ENCODE measurements around the gene SKIC3.

DNA sequence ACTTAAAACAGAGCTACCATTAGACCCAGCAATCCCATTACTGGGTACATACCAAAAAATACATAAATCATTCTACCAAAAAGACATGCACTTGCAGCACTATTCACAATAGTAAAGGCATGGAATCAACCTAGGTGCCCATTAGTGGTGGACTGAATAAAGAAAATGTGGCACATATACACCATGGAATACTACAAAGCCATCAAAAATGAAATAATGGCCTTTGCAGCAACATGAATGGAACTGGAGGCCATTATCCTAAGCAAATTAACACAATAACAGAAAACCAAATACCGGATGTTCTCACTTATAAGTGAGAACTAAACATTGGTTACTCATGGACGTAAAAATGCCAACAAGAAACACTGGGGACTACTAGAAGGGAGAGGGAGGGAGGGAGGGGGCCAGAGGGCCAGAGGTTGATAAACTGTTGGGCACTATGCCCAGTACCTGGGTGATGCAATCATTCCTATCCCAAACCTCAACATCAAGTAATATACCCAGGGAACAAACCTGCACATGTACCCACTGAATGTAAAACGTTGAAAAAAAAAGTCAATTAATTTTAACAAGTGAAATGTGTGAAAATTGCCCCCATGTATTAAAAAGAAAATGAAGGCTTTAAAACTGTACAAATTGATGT lies 40.6 kb upstream of the SKIC3 start:
- TF ChIP-seq, protein P1, sequence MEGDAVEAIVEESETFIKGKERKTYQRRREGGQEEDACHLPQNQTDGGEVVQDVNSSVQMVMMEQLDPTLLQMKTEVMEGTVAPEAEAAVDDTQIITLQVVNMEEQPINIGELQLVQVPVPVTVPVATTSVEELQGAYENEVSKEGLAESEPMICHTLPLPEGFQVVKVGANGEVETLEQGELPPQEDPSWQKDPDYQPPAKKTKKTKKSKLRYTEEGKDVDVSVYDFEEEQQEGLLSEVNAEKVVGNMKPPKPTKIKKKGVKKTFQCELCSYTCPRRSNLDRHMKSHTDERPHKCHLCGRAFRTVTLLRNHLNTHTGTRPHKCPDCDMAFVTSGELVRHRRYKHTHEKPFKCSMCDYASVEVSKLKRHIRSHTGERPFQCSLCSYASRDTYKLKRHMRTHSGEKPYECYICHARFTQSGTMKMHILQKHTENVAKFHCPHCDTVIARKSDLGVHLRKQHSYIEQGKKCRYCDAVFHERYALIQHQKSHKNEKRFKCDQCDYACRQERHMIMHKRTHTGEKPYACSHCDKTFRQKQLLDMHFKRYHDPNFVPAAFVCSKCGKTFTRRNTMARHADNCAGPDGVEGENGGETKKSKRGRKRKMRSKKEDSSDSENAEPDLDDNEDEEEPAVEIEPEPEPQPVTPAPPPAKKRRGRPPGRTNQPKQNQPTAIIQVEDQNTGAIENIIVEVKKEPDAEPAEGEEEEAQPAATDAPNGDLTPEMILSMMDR (IDR thresholded peaks at IDR 0.05; ENCODE audit: borderline replicate concordance, extremely low read depth, low read length, poor library complexity, severe bottlenecking): no peak
- TF ChIP-seq EZH2 (IDR thresholded peaks at IDR 0.05; ENCODE audit: borderline replicate concordance, low read depth, low read length, severe bottlenecking): no peak
